Epithelial cell of esophagus (primary cell): ENCODE results near the gene IPO4.

ENCODE experiments used
- DNase-seq: peaks from one replicate; pipeline ENCODE4 v3.0.0; 2010; ENCODE audit warnings: low read depth
- H3K4me3 ChIP-seq: 2 replicates; pipeline ENCODE4 v1.5.1; 2011; ENCODE audit warnings: mild to moderate bottlenecking, low read length, control low read depth
- CTCF ChIP-seq: IDR thresholded peaks from 2 replicates; pipeline ENCODE4 v1.5.1; 2011; ENCODE audit warnings: low read depth, mild to moderate bottlenecking, low read length, control low read depth, inconsistent platforms; ENCODE audit not compliant: insufficient read depth; ENCODE audit errors: missing control alignments

Gene IPO4

GRCh38 chr14:24135834-24136683 lies 52.6 kb downstream of the IPO4 start, which contains the start of gene PSME1:
Gene PSME1, plus strand, starts transcription at chr14:24136194. Its CDS starts 69 bp downstream, at chr14:24136263.
- peak within 1 kb of the TSS; percentile 69 for H3K4me3 ChIP-seq
- DNase-seq = peak; percentile 93
- TF ChIP-seq CTCF = no peak

GRCh38 chr14:24135584-24135833 lies 53.1 kb downstream of the IPO4 start:
- TF ChIP-seq CTCF = no peak
- no peak for DNase-seq
- H3K4me3 ChIP-seq = peak overlapping the region; percentile 69

GRCh38 chr14:24133735-24134134 lies 54.9 kb downstream of the IPO4 start:
- DNase-seq = no peak
- no peak overlapping the region for H3K4me3 ChIP-seq
- TF ChIP-seq CTCF = no peak

GRCh38 chr14:24132976-24133375 lies 55.6 kb downstream of the IPO4 start:
- no peak for TF ChIP-seq CTCF
- DNase-seq = no peak
- no peak overlapping the region for H3K4me3 ChIP-seq

GRCh38 chr14:24132061-24132685 lies 56.4 kb downstream of the IPO4 start:
- DNase-seq = peak; percentile 58
- no peak overlapping the region for H3K4me3 ChIP-seq
- no peak for TF ChIP-seq CTCF

GRCh38 chr14:24131549-24131966 lies 57.1 kb downstream of the IPO4 start:
- no peak for TF ChIP-seq CTCF
- no peak for DNase-seq
- H3K4me3 ChIP-seq = no peak overlapping the region
